Gastrocnemius medialis (tissue), 4 donors: ENCODE results near the gene GRID1. TPM values are rescaled to one million over a fixed set of nuclear protein-coding genes. Genes with fewer than 3 reads are reported as not detected.
A peak's percentile ranks its signal among the peaks of the same experiment; 100 is the strongest.

Experiments used
- ATAC-seq, 2 donors: fragments of 150-250 bp; one replicate each; pipeline ENCODE4 v1.9.1; 2016
- DNase-seq, 2 donors: peaks; one replicate each; pipeline ENCODE4 v3.0.0-alpha.2; 2019
- H3K27ac ChIP-seq, 4 donors: fragments of 200-600 bp; sonication (generic); 1 replicate in 1 of 4; 2 replicates in 3 of 4; pipeline ENCODE4 v1.5.1; 2016 to 2018; ENCODE audit warnings: mild to moderate bottlenecking in 2 of 4, moderate library complexity in 1 of 4
- H3K27me3 ChIP-seq, 3 donors: fragments of 200-600 bp; sonication (generic) in 2 of 3; 1 replicate in 1 of 3; 2 replicates in 2 of 3; pipeline versions ENCODE4 v1.5.1 to v1.6.0; 2016 to 2019; ENCODE audit warnings: mild to moderate bottlenecking in 1 of 3, moderate library complexity in 1 of 3
- H3K36me3 ChIP-seq, 2 donors: fragments of 200-600 bp; sonication (generic) in 1 of 2; one replicate each; pipeline ENCODE4 v1.5.1; 2017 to 2018
- H3K4me1 ChIP-seq, 2 donors: fragments of 200-600 bp; sonication (generic) in 1 of 2; one replicate each; pipeline ENCODE4 v1.5.1; 2016 to 2017; ENCODE audit warnings: mild to moderate bottlenecking in 2 of 2
- H3K4me3 ChIP-seq, 4 donors: fragments of 200-600 bp; sonication (generic) in 3 of 4; 1 replicate in 1 of 4; 2 replicates in 3 of 4; pipeline ENCODE4 v1.5.1; 2016 to 2019; ENCODE audit warnings: mild to moderate bottlenecking in 2 of 4
- H3K9me3 ChIP-seq, 3 donors: fragments of 200-600 bp; sonication (generic) in 2 of 3; 1 replicate in 1 of 3; 2 replicates in 2 of 3; pipeline ENCODE4 v1.5.1; 2016 to 2019
- POLR2A ChIP-seq, 2 donors: fragments of 450-650 bp; IDR thresholded peaks; one replicate each; pipeline ENCODE4 v1.6.1; 2017; ENCODE audit warnings: antibody characterized with exemption in 2 of 2, mild to moderate bottlenecking in 2 of 2, moderate library complexity in 2 of 2
- in situ Hi-C, 4 donors: fragments of 200-750 bp; cut with MboI; loops; one replicate each; pipeline versions ENCODE4 v1.15.0 to v1.8.0; 2017; ENCODE audit warnings: low sequenced_read_pairs in 4 of 4
- intact Hi-C: fragments of 100-400 bp; cut with DNase I; formaldehyde crosslinking; loops from one replicate; pipeline ENCODE4 v1.15.1; 2023; ENCODE audit warnings: low total_unique reads
- total RNA-seq, 4 donors: library from RNA; depleted of rRNA; stranded (reverse); fragments of >200 nt; gene quantifications; one replicate each; pipeline versions ENCODE4 v1.1.0 to v1.2.3, GENCODE V29; 2016
- TF ChIP-seq, protein P1 (sequence below), 5 experiments: fragments of 450-650 bp in 3 of 5; fragments of 200-600 bp in 2 of 5; sonication (generic) in 2 of 5; IDR thresholded peaks in 4 of 5; conservative IDR thresholded peaks in 1 of 5; 1 replicate in 4 of 5; 2 replicates in 1 of 5; pipeline ENCODE4 v1.5.1; 2016 to 2019; ENCODE audit warnings: antibody characterized with exemption in 5 of 5, mild to moderate bottlenecking in 3 of 5, moderate library complexity in 3 of 5

The GRID1 gene
- total RNA-seq, 4 donors from 2014 or later = 0.17 to 1.4 (median 0.79) TPM

DNA sequence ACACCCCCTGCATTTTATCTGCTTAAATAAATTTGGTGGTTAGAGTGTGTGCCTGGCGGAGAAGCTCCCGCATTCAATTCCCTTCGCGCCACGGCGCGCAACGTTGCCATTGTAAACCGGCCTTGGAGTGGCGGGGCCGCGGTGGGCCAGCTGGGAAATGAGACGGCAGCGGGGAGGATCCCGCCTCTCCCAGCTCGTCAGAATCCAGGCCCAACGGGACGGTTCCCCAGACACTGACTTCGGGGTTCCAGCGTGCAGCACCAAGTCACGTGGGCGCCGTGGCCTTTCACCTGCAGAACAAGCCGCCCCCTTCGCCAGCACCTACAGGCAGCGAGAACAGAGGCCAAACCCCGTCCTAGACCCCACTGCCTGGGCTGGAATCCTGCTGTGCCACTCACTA, 103.4 kb downstream of the GRID1 start:
- TF ChIP-seq POLR2A (IDR thresholded peaks at IDR 0.05) = no peak
- TF ChIP-seq, protein P1, sequence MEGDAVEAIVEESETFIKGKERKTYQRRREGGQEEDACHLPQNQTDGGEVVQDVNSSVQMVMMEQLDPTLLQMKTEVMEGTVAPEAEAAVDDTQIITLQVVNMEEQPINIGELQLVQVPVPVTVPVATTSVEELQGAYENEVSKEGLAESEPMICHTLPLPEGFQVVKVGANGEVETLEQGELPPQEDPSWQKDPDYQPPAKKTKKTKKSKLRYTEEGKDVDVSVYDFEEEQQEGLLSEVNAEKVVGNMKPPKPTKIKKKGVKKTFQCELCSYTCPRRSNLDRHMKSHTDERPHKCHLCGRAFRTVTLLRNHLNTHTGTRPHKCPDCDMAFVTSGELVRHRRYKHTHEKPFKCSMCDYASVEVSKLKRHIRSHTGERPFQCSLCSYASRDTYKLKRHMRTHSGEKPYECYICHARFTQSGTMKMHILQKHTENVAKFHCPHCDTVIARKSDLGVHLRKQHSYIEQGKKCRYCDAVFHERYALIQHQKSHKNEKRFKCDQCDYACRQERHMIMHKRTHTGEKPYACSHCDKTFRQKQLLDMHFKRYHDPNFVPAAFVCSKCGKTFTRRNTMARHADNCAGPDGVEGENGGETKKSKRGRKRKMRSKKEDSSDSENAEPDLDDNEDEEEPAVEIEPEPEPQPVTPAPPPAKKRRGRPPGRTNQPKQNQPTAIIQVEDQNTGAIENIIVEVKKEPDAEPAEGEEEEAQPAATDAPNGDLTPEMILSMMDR (IDR thresholded peaks at IDR 0.05 in 4 of 5, conservative IDR thresholded peaks at IDR 0.05 in 1 of 5) = no peak
- no peak overlapping the region for H3K27ac ChIP-seq
- DNase-seq (no peak), ATAC-seq (no peak)
- H3K36me3 ChIP-seq = no peaks in the 10 kb centered on the region
- no peaks in the 10 kb centered on the region for H3K4me1 ChIP-seq
- in situ Hi-C loops = no loop called here
- H3K27me3 ChIP-seq = peaks cover 0 to 18% (median 3%) of the 10 kb centered on the region in 3 donors
- no peaks in the 10 kb centered on the region for H3K9me3 ChIP-seq
- intact Hi-C loops = no loop called here
- no peak overlapping the region for H3K4me3 ChIP-seq

DNA sequence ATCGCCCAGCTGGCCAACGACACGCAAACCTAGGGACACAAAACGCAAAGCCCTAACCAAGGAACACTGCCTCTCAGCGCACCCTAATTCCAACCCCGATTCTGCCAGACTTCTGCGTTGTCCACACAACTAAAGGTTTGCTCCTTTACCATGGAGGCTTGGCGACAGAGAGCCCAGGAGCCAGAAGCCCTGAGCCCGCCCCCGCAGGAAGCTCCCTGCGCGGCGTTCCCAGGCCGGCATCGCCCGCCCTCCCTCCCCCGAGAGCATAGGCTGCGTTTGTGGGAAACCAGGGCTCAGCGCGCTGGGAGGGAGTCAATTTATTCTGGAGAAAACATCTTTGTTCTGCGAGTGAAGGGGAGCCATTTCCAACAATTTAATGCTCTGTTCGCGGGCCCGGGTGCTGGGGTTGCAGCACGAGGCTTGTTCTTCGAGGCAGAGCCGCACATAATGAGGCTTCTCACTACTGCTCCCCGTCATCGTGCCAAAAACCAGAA, 103.9 kb downstream of the GRID1 start:
- H3K4me3 ChIP-seq = peak overlapping the region in 1 of 4 donors; percentile 29
- intact Hi-C loops = no loop called here
- TF ChIP-seq POLR2A (IDR thresholded peaks at IDR 0.05) = no peak
- TF ChIP-seq, protein P1 (IDR thresholded peaks at IDR 0.05 in 4 of 5, conservative IDR thresholded peaks at IDR 0.05 in 1 of 5) = no peak
- no peaks in the 10 kb centered on the region for H3K36me3 ChIP-seq
- in situ Hi-C loops = no loop called here
- H3K9me3 ChIP-seq = no peaks in the 10 kb centered on the region
- H3K4me1 ChIP-seq = no peaks in the 10 kb centered on the region
- H3K27ac ChIP-seq = no peak overlapping the region
- no peak for ATAC-seq
- peaks cover 0 to 18% (median under 1%) of the 10 kb centered on the region in 3 donors for H3K27me3 ChIP-seq
- no peak for DNase-seq

DNA sequence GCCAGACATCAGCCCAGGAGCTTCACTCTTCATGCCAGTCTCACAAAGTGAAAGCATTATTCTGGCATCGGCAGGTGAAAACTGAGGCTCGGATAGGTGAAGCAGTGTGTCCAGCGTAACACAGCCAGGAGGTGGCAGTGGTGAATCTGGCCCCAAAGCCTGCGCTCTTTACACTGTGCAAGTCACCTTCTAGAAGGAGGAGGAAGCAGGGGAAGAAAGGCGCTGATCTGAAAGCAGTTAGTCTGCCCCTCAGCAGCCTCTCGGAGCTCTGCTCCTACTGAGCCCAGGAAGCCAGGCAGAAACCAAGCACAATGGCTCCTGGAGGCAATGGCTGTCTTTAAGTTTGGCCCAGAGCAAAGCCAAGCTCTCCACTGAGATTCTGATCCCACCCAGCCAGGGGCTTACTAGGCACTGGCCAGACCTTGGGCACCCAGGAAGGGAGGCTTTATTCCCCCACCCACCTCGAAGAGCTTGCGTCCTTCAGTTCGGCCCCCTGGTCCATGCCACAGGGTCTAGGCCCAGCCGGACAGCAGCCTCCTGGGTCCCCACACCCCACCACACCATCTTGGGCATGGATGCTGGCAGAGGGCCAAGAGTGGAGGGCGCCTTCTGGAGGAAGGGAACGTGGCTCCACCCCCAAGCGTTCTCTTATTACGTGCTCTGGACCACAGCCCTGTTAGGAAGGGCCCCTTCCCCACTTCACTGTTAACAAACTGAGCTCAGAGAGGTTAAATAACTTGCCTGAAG, 104.5 kb downstream of the GRID1 start:
- peaks cover 0 to 18% (median 0%) of the 10 kb centered on the region in 3 donors for H3K27me3 ChIP-seq
- H3K9me3 ChIP-seq = no peaks in the 10 kb centered on the region
- intact Hi-C loops (no loop called here), in situ Hi-C loops (no loop called here)
- TF ChIP-seq, protein P1 (IDR thresholded peaks at IDR 0.05 in 4 of 5, conservative IDR thresholded peaks at IDR 0.05 in 1 of 5) = no peak
- no peak for TF ChIP-seq POLR2A (IDR thresholded peaks at IDR 0.05)
- no peak overlapping the region for H3K4me3 ChIP-seq
- H3K4me1 ChIP-seq = no peaks in the 10 kb centered on the region
- H3K36me3 ChIP-seq = no peaks in the 10 kb centered on the region
- DNase-seq = no peak
- no peak for ATAC-seq
- H3K27ac ChIP-seq = no peak overlapping the region

DNA sequence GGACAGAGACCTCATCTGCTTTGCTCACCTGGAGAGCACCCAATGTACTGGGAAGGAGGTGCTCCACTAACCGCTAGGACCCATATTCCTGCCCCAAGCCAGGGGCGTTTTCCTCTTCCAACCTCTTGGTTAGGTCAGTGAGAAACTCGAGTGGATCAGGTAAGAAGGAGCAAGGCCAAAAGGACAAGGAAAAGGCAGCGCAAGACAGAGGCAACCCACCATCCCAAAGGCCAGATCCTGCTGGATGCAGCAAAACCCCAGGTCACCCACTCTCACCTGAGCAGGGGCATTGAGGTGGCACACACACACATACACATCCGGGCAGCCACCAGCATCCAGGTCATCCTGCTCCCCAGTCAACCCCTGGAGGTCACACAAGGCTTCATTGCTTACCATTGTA, 105.1 kb downstream of the GRID1 start:
- H3K9me3 ChIP-seq = no peaks in the 10 kb centered on the region
- no peaks in the 10 kb centered on the region for H3K4me1 ChIP-seq
- ATAC-seq (no peak), DNase-seq (no peak)
- H3K27ac ChIP-seq = no peak overlapping the region
- in situ Hi-C loops (no loop called here), intact Hi-C loops (no loop called here)
- H3K27me3 ChIP-seq = peaks cover 0 to 18% (median 0%) of the 10 kb centered on the region in 3 donors
- H3K4me3 ChIP-seq = no peak overlapping the region
- H3K36me3 ChIP-seq = no peaks in the 10 kb centered on the region
- TF ChIP-seq, protein P1 (IDR thresholded peaks at IDR 0.05 in 4 of 5, conservative IDR thresholded peaks at IDR 0.05 in 1 of 5) = no peak
- no peak for TF ChIP-seq POLR2A (IDR thresholded peaks at IDR 0.05)
